T-helper 1 cell treated with Interleukin-12 subunit alpha and Interleukin-12 subunit beta and Interleukin-4 antibody, amounts not matched to agents 30 μg/mL and 1 μg/mL, for 36 hours (primary cell): ENCODE data around the gene ADCY3.

Source experiments
- H3K27ac Mint-ChIP-seq: one replicate; pipeline ENCODE4 v1.8.0; 2021; ENCODE audit warnings: mild to moderate bottlenecking, mixed read lengths
- H3K27me3 Mint-ChIP-seq: one replicate; pipeline ENCODE4 v1.8.0; 2021; ENCODE audit warnings: low read depth, mixed read lengths
- H3K36me3 Mint-ChIP-seq: one replicate; pipeline ENCODE4 v1.8.0; 2021; ENCODE audit warnings: low read depth, mixed read lengths
- H3K4me1 Mint-ChIP-seq: one replicate; pipeline ENCODE4 v1.8.0; 2021; ENCODE audit warnings: low read depth, mixed read lengths
- H3K4me3 Mint-ChIP-seq: one replicate; pipeline ENCODE4 v1.8.0; 2021; ENCODE audit warnings: mild to moderate bottlenecking, moderate library complexity, mixed read lengths
- H3K9me3 Mint-ChIP-seq: one replicate; pipeline ENCODE4 v1.8.0; 2021; ENCODE audit warnings: mixed read lengths

ADCY3 gene

DNA sequence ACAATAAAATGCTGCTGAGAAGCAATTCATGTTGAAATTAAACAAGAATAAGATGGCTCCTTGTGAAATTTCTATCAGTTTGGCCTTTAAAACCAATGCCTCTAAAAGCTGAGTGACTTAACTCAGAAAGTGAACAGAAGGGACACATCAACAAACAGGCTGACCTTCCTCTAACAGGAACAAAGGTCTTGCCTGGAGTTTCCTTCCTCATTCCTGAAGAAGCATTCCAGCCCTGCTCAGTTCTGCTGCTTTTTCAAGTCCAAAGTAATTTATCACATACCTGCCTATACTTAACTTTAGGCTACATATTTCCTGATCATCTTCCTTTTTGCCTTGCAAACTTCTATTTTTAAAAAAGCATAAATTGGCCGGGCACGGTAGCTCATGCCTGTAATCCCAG lies 140.9 kb downstream of the ADCY3 start:
- no peaks in the 10 kb centered on the region for H3K4me1 Mint-ChIP-seq
- H3K27me3 Mint-ChIP-seq, result peaks cover 9% of the 10 kb centered on the region
- no peak overlapping the region for H3K4me3 Mint-ChIP-seq
- H3K9me3 Mint-ChIP-seq, result peaks cover 7% of the 10 kb centered on the region
- no peak overlapping the region for H3K27ac Mint-ChIP-seq
- H3K36me3 Mint-ChIP-seq, result no peaks in the 10 kb centered on the region

DNA sequence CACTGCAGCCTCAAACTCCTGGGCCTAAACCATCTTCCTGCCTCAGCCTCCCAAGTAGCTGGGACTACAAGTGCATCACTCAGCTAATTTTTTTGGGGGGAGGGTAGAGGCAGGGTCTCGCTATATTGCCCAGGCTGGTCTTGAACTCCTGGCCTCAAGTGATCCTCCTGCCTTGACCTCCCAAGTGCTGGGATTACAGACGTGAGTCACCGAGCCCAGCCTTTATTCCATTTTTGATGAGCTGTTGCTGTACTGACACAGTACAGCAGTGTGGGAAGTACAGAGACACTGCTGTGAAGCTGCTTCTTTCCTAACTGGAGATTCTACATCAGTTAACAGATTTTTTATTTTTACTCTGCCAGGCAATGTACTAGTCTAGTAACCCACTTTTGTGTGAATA lies 145.7 kb downstream of the ADCY3 start:
- no peaks in the 10 kb centered on the region for H3K27me3 Mint-ChIP-seq
- H3K27ac Mint-ChIP-seq, result no peak overlapping the region
- H3K9me3 Mint-ChIP-seq, result no peaks in the 10 kb centered on the region
- peaks cover 4% of the 10 kb centered on the region for H3K4me1 Mint-ChIP-seq
- no peak overlapping the region for H3K4me3 Mint-ChIP-seq
- H3K36me3 Mint-ChIP-seq, result peaks cover 9% of the 10 kb centered on the region

DNA sequence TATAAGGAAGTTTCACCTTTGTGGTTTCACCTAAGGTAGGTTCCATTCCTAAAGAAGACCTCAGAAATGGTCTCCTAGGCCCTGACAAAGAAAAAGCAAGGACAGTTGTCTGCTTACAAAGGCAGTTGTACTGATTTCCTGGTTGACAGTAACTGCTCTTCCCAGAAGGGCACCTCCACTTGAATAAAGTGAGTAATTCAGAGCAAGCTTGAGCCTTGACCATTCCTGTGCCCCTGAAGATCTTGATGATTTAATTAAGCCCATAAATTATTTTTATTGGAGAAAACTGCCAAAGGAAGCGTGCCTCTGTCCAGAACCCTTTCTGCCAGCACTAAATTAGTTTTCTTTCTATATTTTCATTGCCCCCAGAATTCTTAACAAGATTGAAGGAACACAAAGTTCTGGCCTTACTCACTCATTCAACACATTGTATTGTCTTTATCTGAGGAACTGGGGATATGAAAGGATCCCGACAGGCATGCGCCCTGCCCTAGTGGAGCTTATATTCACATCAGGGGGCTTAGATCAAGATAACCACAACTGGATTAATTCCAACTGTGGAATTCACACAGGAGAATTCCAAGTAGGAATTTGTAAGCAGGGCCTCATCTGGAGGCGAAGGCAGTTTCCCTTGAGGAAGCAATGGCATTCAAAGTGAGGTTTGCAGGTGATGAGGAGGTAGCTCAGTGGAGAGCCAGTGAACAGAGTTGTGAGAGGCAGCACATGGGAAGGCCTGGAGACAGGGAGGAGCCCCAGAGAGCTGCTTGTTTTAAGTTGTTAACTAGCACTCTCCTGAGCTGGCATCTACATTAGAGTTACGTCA lies 148.1 kb downstream of the ADCY3 start:
- Mint-ChIP-seq H3K27me3 (no peaks in the 10 kb centered on the region), H3K9me3 (no peaks in the 10 kb centered on the region), H3K36me3 (peaks cover 10% of the 10 kb centered on the region), H3K4me3 (no peak overlapping the region), H3K4me1 (peaks cover 4% of the 10 kb centered on the region), H3K27ac (no peak overlapping the region)

DNA sequence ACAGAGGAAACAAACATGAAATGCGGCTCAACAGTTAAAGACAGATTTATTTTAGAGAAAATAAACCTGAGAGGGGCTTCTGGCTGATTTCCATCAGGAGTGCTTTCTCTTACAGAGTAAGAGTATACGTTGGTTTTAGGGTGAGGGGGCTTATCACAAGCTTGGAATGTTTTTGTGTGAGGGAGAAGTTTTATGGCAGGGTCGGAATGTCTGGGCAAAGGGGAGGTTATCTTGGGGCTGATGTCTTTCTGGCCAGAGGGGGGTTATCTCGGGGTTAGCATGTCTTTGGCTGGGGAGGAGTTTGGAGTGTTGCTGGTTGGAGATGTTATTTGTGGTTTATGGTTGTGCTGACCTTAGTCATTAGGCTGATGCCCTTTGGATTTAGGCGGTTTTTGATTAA lies 149.0 kb downstream of the ADCY3 start:
- H3K27me3 Mint-ChIP-seq, result no peaks in the 10 kb centered on the region
- H3K4me1 Mint-ChIP-seq, result peaks cover 11% of the 10 kb centered on the region
- no peak overlapping the region for H3K4me3 Mint-ChIP-seq
- H3K9me3 Mint-ChIP-seq, result no peaks in the 10 kb centered on the region
- no peak overlapping the region for H3K27ac Mint-ChIP-seq
- H3K36me3 Mint-ChIP-seq, result peaks cover 13% of the 10 kb centered on the region
